ENCODE measurements around the gene DNM3.

The DNM3 gene

GRCh38 chr1:172238965-172239364, 397.7 kb downstream of the DNM3 start:
- DNase-seq (ENCODE audit: low read depth) = no peak

DNA sequence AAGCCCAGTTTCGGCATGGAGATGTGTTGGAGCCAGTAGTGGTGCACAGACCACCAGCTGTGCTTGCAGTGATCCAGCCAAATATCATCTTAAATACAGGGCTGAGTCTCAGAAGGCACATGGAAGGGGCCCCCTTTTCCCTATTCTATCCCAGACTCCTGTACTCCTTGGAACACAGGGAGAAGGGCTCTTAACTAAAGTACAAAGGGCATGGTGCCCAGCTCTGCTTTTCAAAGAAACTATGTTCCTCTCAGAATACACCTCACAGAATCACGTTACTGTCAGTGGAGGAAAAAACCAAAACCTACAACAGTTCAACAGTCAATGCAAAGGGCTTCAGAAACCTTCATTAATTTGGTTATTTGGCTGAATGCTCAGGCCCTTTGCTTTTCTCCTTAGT, 398.6 kb downstream of the DNM3 start:
- DNase-seq (ENCODE audit: low read depth) = no peak

- DNase-seq (ENCODE audit: low read depth) = no peak
Measured at GRCh38 chr1:172241540-172241939, 400.2 kb downstream of the DNM3 start.

GRCh38 chr1:172244865-172245264, 403.6 kb downstream of the DNM3 start:
- no peak for DNase-seq (ENCODE audit: low read depth)

DNA sequence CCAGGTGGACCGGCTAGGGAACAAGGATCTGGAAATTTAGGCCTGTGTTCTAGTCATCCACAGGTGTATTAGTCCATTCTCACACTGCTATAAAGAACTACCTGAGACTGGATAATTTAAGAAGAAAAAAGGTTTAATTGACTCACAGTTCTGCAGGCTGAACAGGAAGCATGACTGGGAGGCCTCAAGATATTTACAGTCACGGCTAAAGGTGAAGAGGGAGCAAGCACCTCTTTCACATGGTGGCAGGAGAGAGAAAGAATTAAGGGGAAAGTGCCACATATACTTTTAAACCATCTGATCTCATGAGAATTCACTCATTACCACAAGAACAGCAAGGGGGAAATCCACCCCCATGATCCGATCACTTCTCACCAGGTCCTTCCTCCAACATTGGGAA, 404.5 kb downstream of the DNM3 start:
- DNase-seq (ENCODE audit: low read depth) = no peak

GRCh38 chr1:172246521-172247390, 405.5 kb downstream of the DNM3 start:
- DNase-seq (ENCODE audit: low read depth) = no peak

GRCh38 chr1:172251486-172251885, 410.2 kb downstream of the DNM3 start:
- DNase-seq (ENCODE audit: low read depth) = no peak

DNA sequence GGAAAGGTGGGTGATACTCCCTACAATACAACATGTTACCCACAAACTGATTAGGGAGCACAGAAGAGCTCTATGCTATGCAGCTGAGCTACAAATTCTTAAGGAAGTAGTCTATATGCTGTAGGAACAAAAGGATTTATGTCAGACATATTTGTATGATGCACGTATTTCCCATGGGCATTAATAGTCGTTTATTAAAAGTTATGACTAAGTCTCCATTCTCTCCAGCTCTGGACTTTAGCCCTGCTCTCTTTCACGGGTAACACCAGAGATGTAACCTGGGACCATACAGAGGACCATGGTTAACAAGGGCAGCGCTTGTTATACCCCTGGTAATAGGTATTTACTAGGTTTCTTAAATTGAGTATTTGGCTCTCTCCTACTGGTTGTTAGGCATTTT, 411.0 kb downstream of the DNM3 start:
- no peak for DNase-seq (ENCODE audit: low read depth)

DNA sequence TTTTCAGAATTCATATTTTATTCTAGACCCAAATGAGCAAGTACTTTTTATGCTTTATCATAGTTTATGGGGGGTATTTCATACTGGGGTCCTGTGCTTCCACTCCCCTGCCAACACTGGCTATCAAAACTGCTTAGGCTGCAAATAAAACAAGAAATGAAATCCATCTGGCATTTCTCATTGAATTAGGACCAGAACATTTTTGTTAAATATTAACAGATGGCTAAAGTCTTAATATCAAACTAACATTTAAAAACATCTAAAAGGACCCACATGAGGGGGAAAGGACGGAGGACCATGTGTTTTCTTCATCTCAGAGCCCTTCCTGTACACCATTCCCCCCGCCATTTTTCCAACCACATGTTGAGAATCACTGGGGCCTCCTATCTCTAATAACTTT, 411.7 kb downstream of the DNM3 start:
- DNase-seq (ENCODE audit: low read depth) = no peak

DNA sequence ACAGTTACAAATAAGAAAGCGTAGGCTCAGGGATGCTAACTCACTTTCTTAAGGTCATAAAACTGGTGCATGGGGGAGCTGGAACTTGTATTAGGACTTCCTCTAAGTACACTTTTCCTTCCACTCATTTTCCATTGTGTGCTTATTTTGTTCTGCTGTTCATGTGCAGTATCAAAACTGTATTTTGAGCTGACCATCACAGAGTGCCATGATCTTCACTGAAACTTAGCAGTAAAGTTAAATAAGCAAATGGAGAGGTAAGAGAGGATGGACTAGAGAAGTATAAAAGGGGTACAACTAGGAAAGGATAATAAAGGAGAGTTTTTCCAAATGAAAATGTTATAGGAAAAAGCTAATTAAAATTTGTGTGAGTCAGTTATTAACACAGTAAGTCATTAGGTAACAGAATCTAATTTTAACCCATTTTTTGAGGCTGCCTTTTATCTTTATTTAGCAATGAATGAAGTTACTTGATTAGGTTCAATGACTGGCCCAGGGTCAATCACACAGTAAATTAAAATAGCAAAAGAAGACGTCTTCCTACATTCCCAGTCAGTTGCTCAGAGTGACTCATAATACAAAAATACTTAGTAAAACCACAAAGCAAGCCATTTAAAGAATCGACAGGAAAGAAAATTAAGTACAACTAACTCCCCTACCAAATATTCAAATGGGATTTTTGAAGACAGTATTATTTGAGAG, 413.4 kb downstream of the DNM3 start:
- DNase-seq (ENCODE audit: low read depth) = no peak

- no peak for DNase-seq (ENCODE audit: low read depth)
Measured at GRCh38 chr1:172255223-172255560, 413.9 kb downstream of the DNM3 start.

DNA sequence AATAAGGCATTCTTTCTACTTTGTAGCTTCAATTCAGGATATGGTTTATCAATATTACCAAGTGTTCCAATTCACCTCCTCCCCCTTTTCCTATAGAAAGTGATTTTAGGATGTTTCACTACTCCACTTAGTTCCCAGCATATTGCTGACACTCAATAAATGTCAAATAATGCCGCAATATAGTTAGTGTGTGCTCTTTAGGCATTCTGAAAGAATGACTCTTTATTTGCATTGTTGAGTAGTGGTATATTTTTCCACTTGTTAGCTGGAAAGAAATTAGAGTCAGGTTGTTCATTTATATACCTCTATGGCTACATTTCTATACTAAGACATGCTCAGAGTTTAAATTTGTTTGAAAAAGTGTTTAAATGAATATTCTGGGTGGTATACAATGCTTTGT, 424.6 kb downstream of the DNM3 start:
- DNase-seq (ENCODE audit: low read depth) = no peak

DNA sequence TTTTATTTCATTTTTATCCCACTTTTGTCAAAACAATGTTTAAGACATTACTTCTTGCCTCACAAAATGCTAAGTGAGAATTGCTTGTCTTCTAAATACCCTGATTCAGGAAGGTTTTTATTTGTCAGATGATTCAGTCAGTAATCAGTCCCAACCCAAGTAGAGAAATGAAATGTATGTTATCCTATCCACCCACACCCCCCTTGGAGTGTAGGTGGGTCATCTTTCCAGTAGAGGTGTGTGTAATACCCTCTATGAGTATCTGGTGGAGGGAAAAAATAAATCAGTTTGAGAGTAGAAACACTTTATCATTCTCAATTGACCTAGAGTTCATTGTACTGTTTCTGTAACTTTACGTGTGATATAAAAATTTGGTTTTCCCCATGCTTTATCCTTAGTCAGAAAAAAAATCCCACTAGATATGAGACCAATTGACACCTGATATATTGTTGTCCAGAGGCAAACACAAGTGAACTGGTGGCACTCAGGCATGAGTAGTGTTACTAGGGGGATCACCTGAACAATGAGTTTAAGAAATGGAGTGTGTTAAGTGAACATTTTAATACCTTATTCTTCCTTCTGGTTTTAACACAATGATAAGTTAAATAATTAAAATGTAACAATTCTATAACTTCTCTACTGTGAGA, 425.4 kb downstream of the DNM3 start:
- no peak for DNase-seq (ENCODE audit: low read depth)

GRCh38 chr1:172268237-172268636, 426.9 kb downstream of the DNM3 start:
- DNase-seq (ENCODE audit: low read depth) = no peak

- DNase-seq (ENCODE audit: low read depth) = no peak
Measured at GRCh38 chr1:172269084-172269483, 427.8 kb downstream of the DNM3 start.

DNA sequence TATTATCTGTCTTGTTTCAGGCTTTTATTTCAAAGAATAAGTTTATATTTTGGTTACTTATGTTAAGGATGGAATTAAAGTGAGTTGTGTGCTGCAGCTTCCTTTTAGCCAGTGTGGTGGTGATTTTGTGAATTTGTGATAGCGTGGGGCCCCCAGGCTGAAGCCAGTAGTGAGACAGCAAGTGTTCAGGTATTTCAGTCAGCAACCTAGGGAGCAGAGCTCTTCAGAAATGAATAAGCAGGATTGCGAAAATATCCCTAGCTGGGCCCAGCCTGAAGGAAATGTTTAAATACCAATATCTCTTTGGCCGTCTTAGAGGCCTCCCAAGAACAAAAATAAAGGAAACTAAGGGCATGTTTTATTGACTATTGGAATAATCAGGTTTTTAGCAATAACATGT, 428.3 kb downstream of the DNM3 start:
- DNase-seq (ENCODE audit: low read depth) = no peak

DNA sequence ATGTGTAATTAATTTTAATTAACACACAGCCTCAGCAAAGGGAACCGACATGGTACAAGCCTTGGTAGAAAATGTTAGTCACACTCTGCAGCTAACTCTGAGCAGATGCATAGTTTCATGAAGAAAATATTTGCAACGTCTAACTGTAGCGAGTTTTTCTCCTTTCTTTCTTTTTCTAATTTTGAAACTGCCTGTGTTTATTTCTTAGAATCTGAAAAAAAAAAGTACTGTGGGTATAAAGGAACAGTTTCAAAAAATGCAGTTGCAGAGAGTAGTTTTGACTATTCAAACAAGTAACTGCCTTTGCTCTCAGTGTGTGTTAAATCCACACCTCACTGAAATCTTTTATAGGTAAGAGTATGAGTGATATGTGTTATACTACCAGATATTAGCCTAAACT, 429.3 kb downstream of the DNM3 start:
- DNase-seq (ENCODE audit: low read depth) = no peak

DNA sequence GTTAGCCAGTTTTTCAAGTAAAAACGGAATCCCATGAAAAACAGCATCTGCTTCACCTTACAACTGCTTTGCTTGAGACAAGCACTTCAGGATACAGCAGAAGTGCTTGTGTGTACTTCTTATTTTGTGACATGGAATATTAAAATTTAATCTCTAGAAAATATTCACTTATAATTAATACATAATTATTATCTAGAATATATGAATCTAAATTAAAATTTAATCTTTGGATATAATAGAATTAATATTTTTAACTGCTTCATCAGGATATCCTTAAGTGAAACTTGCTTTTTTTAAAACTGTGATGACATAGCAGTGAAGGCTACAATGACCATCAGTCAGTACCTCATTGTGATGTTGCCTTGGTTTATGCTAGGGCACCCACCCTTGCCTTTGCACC, 430.8 kb downstream of the DNM3 start:
- no peak for DNase-seq (ENCODE audit: low read depth)

DNA sequence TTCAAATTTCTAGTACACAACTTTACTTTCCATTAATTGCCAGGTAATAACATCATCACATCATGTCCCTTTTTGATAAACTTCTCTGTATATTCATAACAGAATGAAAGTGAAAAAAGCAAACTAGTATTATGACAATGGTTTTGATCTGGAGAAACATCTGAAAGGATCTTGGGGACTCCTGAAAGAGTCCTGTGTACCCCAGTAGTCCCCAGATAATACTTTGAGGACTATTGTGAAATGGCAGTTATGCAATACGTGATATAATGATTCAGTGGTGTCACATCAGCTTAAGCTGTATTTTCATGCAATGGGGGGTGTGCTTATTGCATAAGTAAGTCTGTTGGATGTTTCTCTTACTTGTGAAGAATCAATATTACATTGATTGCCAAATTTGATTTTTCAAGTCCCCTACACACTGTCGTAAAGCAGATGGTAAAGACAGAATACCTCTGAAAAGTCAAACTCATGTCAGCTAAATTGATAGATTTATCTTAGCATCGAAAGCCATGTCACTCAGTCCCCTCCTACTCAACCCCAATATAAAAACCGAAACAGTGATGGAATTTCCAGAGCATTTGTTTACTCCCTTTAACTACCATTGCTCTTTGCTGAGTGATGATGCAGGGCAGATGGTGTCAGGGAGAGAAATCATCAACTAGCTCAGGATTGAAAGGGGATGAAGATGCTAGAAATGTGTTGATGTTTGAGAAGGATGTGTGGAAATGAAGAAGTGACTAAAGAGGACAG, 432.5 kb downstream of the DNM3 start:
- DNase-seq (ENCODE audit: low read depth) = no peak

- DNase-seq (ENCODE audit: low read depth) = no peak
Measured at GRCh38 chr1:172275478-172275877, 434.2 kb downstream of the DNM3 start.

- no peak for DNase-seq (ENCODE audit: low read depth)
Measured at GRCh38 chr1:172276120-172276818, 435.0 kb downstream of the DNM3 start.

- no peak for DNase-seq (ENCODE audit: low read depth)
Measured at GRCh38 chr1:172277275-172277674, 436.0 kb downstream of the DNM3 start.

Data from stimulated activated CD8-positive, alpha-beta memory T cell treated with anti-CD3 and anti-CD28 coated beads, Interleukin-12 subunit alpha, Interleukin-12 subunit beta, amount 100 ng/mL, for 1 hour (primary cell).